ENCODE results near the gene SPOCK2. TPM values are rescaled to one million over a fixed set of nuclear protein-coding genes. Genes with fewer than 3 reads are reported as not detected.

The SPOCK2 gene
- total RNA-seq, 1 experiment from 2014 or later = 4.8 TPM

DNA sequence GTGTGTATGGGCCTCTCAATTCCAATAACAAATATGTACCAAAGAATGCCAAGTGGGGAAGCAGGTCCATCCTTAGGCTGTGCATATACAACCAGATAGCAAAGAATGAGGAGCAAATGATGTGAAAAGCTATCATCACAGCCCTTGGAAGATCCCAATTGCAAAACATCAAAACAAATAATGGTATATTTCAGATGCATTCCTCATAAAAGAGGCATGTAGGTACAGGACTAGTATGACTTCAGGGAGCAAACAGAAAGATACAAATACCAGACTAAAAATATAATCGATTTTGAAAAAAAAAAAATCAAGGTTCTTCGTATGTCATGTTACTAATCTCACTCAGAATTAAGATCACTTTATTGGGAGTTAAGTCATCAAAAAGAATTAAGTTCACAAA, 18.5 kb upstream of the SPOCK2 start:
- POLR2A ChIA-PET = no interaction called here
- Histone ChIP-seq H3K4me1 (ENCODE audit: control insufficient read depth, insufficient read depth, low read length) (peaks cover 36% of the 10 kb centered on the region), H3K9me3 (ENCODE audit: control insufficient read depth, insufficient read depth, low read depth, low read length) (no peaks in the 10 kb centered on the region), H3K36me3 (ENCODE audit: control insufficient read depth, insufficient read depth, low read length) (no peaks in the 10 kb centered on the region), H3K27ac (ENCODE audit: low read length) (peak overlapping the region; percentile 67), H3K27me3 (ENCODE audit: control insufficient read depth, insufficient read depth, low read length) (no peaks in the 10 kb centered on the region), H3K4me3 (ENCODE audit: low read depth in 2 of 2, low read length in 2 of 2) (no peak overlapping the region)
- DNase-seq (ENCODE audit: low read depth, low spot score) (no peak), ATAC-seq (no peak)
- BruUV-seq (replicated peaks) = no TSS peak
- intact Hi-C loops (cut with micrococcal nuclease; ENCODE audit: unreplicated experiment) = no loop called here
- in situ Hi-C loops (cut with HindIII; ENCODE audit: low pct_unique_long_range_greater_than_20kb, low sequenced_read_pairs) = no loop called here
- CTCF ChIA-PET = no interaction called here
- TF ChIP-seq TCF7L2 (IDR thresholded peaks at IDR 0.05; ENCODE audit: low read depth, low read length) (no peak), POLR2AphosphoS5 (IDR thresholded peaks at IDR 0.05; ENCODE audit: low read depth, low read length) (0 out of 2 replicates have a peak, but pooled peaks have one; percentile 3)

DNA sequence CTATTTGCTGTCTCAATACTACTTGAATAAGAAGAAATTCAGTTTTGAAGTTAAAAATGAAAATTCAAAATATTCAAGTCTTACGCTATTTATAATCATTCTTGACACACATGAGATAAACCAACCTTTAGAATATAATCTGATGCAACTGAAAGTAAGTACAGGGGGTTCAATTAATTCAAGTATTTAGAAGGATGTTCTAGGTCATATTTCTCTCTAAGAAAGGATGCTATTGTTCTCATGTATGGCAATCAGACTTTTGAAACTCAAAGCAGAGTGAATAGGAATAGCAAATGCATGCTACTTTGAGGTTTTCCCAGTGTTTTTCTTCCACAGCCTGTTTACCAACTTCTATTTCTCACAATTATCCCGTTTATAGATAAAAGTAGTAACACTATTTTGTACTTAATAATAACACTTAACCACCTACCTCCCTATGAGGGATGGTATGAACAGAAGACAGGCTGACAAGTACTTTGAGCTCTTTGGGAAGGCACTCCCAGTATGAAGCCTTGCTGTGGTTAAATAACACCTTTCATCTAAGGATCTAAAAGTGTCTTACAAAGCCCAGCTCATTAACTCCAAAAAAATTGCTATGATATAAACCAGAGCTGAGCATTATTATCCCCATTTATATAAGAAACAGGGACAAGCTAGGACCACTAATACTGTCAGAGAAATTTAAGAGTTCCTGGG, 18.0 kb upstream of the SPOCK2 start:
- ATAC-seq (no peak), DNase-seq (ENCODE audit: low read depth, low spot score) (no peak)
- in situ Hi-C loops (cut with HindIII; ENCODE audit: low pct_unique_long_range_greater_than_20kb, low sequenced_read_pairs) = no loop called here
- CTCF ChIA-PET = no interaction called here
- Histone ChIP-seq H3K36me3 (ENCODE audit: control insufficient read depth, insufficient read depth, low read length) (no peaks in the 10 kb centered on the region), H3K27ac (ENCODE audit: low read length) (peak overlapping the region; percentile 67), H3K27me3 (ENCODE audit: control insufficient read depth, insufficient read depth, low read length) (no peaks in the 10 kb centered on the region), H3K4me1 (ENCODE audit: control insufficient read depth, insufficient read depth, low read length) (peaks cover 36% of the 10 kb centered on the region), H3K4me3 (ENCODE audit: low read depth in 2 of 2, low read length in 2 of 2) (no peak overlapping the region), H3K9me3 (ENCODE audit: control insufficient read depth, insufficient read depth, low read depth, low read length) (no peaks in the 10 kb centered on the region)
- BruUV-seq (replicated peaks) = no TSS peak
- intact Hi-C loops (cut with micrococcal nuclease; ENCODE audit: unreplicated experiment) = no loop called here
- no peak for TF ChIP-seq SIN3A (IDR thresholded peaks at IDR 0.05; ENCODE audit: borderline replicate concordance, insufficient read depth, low read depth, low read length)
- TF ChIP-seq TCF7L2 (IDR thresholded peaks at IDR 0.05; ENCODE audit: low read depth, low read length) = no peak
- no peak for TF ChIP-seq POLR2AphosphoS5 (IDR thresholded peaks at IDR 0.05; ENCODE audit: low read depth, low read length)
- TF ChIP-seq CTCF (IDR thresholded peaks at IDR 0.05) = no peak
- POLR2A ChIA-PET = no interaction called here

DNA sequence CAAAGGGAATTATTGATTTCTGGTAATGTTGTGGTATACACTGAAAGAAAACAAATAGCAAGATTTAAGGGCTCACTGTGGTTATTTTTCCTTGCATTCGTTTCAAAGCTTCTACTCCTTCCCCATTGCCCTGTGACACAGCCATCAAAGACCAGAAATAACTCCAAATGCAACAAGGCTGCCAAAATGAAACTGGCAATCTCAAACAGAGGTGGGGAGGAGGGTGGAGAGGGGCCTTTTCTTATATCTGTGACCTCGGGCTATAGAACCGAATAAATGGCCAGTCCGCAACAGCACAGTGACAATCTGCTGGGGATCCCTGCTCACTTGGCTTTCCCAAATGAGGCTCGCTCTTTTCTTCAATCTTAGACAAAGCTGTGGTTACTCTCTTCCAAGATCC, 17.4 kb upstream of the SPOCK2 start:
- no TSS peak for BruUV-seq (replicated peaks)
- Histone ChIP-seq H3K27ac (ENCODE audit: low read length) (peak overlapping the region; percentile 58), H3K9me3 (ENCODE audit: control insufficient read depth, insufficient read depth, low read depth, low read length) (no peaks in the 10 kb centered on the region), H3K4me1 (ENCODE audit: control insufficient read depth, insufficient read depth, low read length) (peaks cover 36% of the 10 kb centered on the region), H3K36me3 (ENCODE audit: control insufficient read depth, insufficient read depth, low read length) (peaks cover 3% of the 10 kb centered on the region; the same call in 1 of the 2 replicates), H3K4me3 (ENCODE audit: low read depth in 2 of 2, low read length in 2 of 2) (no peak overlapping the region), H3K27me3 (ENCODE audit: control insufficient read depth, insufficient read depth, low read length) (no peaks in the 10 kb centered on the region)
- no peak for TF ChIP-seq TCF7L2 (IDR thresholded peaks at IDR 0.05; ENCODE audit: low read depth, low read length)
- no peak for TF ChIP-seq CTCF (IDR thresholded peaks at IDR 0.05)
- no peak for TF ChIP-seq POLR2AphosphoS5 (IDR thresholded peaks at IDR 0.05; ENCODE audit: low read depth, low read length)
- no peak for TF ChIP-seq SIN3A (IDR thresholded peaks at IDR 0.05; ENCODE audit: borderline replicate concordance, insufficient read depth, low read depth, low read length)
- TF ChIP-seq, protein P1, sequence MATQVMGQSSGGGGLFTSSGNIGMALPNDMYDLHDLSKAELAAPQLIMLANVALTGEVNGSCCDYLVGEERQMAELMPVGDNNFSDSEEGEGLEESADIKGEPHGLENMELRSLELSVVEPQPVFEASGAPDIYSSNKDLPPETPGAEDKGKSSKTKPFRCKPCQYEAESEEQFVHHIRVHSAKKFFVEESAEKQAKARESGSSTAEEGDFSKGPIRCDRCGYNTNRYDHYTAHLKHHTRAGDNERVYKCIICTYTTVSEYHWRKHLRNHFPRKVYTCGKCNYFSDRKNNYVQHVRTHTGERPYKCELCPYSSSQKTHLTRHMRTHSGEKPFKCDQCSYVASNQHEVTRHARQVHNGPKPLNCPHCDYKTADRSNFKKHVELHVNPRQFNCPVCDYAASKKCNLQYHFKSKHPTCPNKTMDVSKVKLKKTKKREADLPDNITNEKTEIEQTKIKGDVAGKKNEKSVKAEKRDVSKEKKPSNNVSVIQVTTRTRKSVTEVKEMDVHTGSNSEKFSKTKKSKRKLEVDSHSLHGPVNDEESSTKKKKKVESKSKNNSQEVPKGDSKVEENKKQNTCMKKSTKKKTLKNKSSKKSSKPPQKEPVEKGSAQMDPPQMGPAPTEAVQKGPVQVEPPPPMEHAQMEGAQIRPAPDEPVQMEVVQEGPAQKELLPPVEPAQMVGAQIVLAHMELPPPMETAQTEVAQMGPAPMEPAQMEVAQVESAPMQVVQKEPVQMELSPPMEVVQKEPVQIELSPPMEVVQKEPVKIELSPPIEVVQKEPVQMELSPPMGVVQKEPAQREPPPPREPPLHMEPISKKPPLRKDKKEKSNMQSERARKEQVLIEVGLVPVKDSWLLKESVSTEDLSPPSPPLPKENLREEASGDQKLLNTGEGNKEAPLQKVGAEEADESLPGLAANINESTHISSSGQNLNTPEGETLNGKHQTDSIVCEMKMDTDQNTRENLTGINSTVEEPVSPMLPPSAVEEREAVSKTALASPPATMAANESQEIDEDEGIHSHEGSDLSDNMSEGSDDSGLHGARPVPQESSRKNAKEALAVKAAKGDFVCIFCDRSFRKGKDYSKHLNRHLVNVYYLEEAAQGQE (IDR thresholded peaks at IDR 0.05; ENCODE audit: insufficient read depth in 1 of 2, low read depth in 2 of 2, low read length in 1 of 2) = no peak
- intact Hi-C loops (cut with micrococcal nuclease; ENCODE audit: unreplicated experiment) (no loop called here), in situ Hi-C loops (cut with HindIII; ENCODE audit: low pct_unique_long_range_greater_than_20kb, low sequenced_read_pairs) (no loop called here)
- DNase-seq (ENCODE audit: low read depth, low spot score) = no peak
- CTCF ChIA-PET = no interaction called here
- ATAC-seq = no peak
- POLR2A ChIA-PET = no interaction called here
